H9 (cell line): ENCODE results near the gene ADAMTS3. TPM values are rescaled to one million over a fixed set of nuclear protein-coding genes. Genes with fewer than 3 reads are reported as not detected.

Source experiments
- DNase-seq: peaks from one replicate; pipeline ENCODE4 v3.0.0-alpha.2; 2017
- H2AFZ ChIP-seq: one replicate; pipeline ENCODE4 v1.6.1; 2013; ENCODE audit warnings: mild to moderate bottlenecking, low read length, control low read depth, moderate library complexity
- H2AK5ac ChIP-seq: 2 replicates; pipeline ENCODE4 v1.6.1; 2013; ENCODE audit warnings: low read length, control low read depth, mixed read lengths; ENCODE audit not compliant: insufficient read length
- H2BK120ac ChIP-seq: one replicate; pipeline ENCODE4 v1.6.1; 2013; ENCODE audit warnings: low read depth, mild to moderate bottlenecking, low read length, control low read depth, inconsistent platforms; ENCODE audit not compliant: poor library complexity, severe bottlenecking
- H2BK12ac ChIP-seq: 2 replicates; pipeline ENCODE4 v1.6.1; 2013; ENCODE audit warnings: low read length, control low read depth, mixed read lengths, low read depth; ENCODE audit not compliant: insufficient read length
- H2BK15ac ChIP-seq: 2 replicates; pipeline ENCODE4 v1.6.1; 2013; ENCODE audit warnings: low read depth, low read length, control low read depth
- H2BK20ac ChIP-seq: one replicate; pipeline ENCODE4 v1.6.1; 2013; ENCODE audit warnings: low read depth, mild to moderate bottlenecking, low read length, control low read depth, inconsistent platforms; ENCODE audit not compliant: poor library complexity, severe bottlenecking
- H2BK5ac ChIP-seq: 2 replicates; pipeline ENCODE4 v1.6.1; 2013; ENCODE audit warnings: low read length, control low read depth, mixed read lengths; ENCODE audit not compliant: insufficient read length
- H3K14ac ChIP-seq: 2 replicates; pipeline ENCODE4 v1.6.1; 2013; ENCODE audit warnings: low read length, control low read depth; ENCODE audit not compliant: insufficient read depth
- H3K18ac ChIP-seq: 2 replicates; pipeline ENCODE4 v1.6.1; 2013; ENCODE audit warnings: low read depth, mild to moderate bottlenecking, mixed read lengths, low read length, control low read depth; ENCODE audit not compliant: insufficient read length
- H3K23ac ChIP-seq: 2 replicates; pipeline ENCODE4 v1.6.1; 2013; ENCODE audit warnings: low read length, control low read depth, mixed read lengths, low read depth; ENCODE audit not compliant: insufficient read length
- H3K23me2 ChIP-seq: 2 replicates; pipeline ENCODE4 v1.6.1; 2013; ENCODE audit warnings: low read depth, mild to moderate bottlenecking, mixed read lengths, low read length, control low read depth; ENCODE audit not compliant: insufficient read length, poor library complexity, severe bottlenecking
- H3K27ac ChIP-seq: 2 replicates; pipeline ENCODE4 v1.5.1; 2013; ENCODE audit warnings: low read length, control low read depth, mixed read lengths, low read depth; ENCODE audit not compliant: insufficient read length
- H3K27me3 ChIP-seq: 2 replicates; pipeline ENCODE4 v1.6.1; 2013; ENCODE audit warnings: low read length, control low read depth, inconsistent platforms; ENCODE audit not compliant: insufficient read depth
- H3K4ac ChIP-seq: 2 replicates; pipeline ENCODE4 v1.6.1; 2013; ENCODE audit warnings: low read depth, mild to moderate bottlenecking, control low read depth, inconsistent platforms, low read length, moderate library complexity
- H3K4me1 ChIP-seq: 2 replicates; pipeline ENCODE4 v1.6.1; 2013; ENCODE audit warnings: low read length, control low read depth, inconsistent platforms; ENCODE audit not compliant: insufficient read depth
- H3K4me2 ChIP-seq: 2 replicates; pipeline ENCODE4 v1.6.1; 2013; ENCODE audit warnings: low read length, control low read depth, mixed read lengths; ENCODE audit not compliant: insufficient read length, insufficient read depth
- H3K56ac ChIP-seq: 2 replicates; pipeline ENCODE4 v1.6.1; 2013; ENCODE audit warnings: low read depth, mild to moderate bottlenecking, mixed read lengths, low read length, control low read depth; ENCODE audit not compliant: insufficient read length
- H3K79me1 ChIP-seq: 2 replicates; pipeline ENCODE4 v1.6.1; 2013; ENCODE audit warnings: low read depth, mild to moderate bottlenecking, moderate library complexity, low read length, control low read depth, inconsistent platforms; ENCODE audit not compliant: insufficient read depth, poor library complexity, severe bottlenecking
- H3K79me2 ChIP-seq: 2 replicates; pipeline ENCODE4 v1.6.1; 2013; ENCODE audit warnings: low read length, control low read depth, inconsistent platforms; ENCODE audit not compliant: insufficient read depth
- H3K9ac ChIP-seq: 2 replicates; pipeline ENCODE4 v1.6.1; 2013; ENCODE audit warnings: low read length, control low read depth, mixed read lengths; ENCODE audit not compliant: insufficient read length; ENCODE audit errors: extremely low read depth
- H3K9me3 ChIP-seq: one replicate; pipeline ENCODE4 v1.6.1; 2013; ENCODE audit warnings: low read depth, low read length, inconsistent platforms; ENCODE audit not compliant: control insufficient read depth
- H3T11ph ChIP-seq: one replicate; pipeline ENCODE4 v1.6.1; 2013; ENCODE audit warnings: mild to moderate bottlenecking, low read length, control low read depth, inconsistent platforms
- H4K20me1 ChIP-seq: one replicate; pipeline ENCODE4 v1.6.1; 2013; ENCODE audit not compliant: control insufficient read depth, insufficient read length, insufficient read depth
- H4K5ac ChIP-seq: 2 replicates; pipeline ENCODE4 v1.6.1; 2013; ENCODE audit warnings: low read depth, mild to moderate bottlenecking, mixed read lengths, low read length, control low read depth; ENCODE audit not compliant: insufficient read length
- H4K8ac ChIP-seq: replicated peaks from 2 replicates; pipeline ENCODE4 v1.6.1; 2013; ENCODE audit warnings: low read length, control low read depth, mixed read lengths, low read depth; ENCODE audit not compliant: insufficient read length
- H4K91ac ChIP-seq: 2 replicates; pipeline ENCODE4 v1.6.1; 2013; ENCODE audit warnings: low read depth, mild to moderate bottlenecking, moderate library complexity, mixed read lengths, low read length, control low read depth; ENCODE audit not compliant: insufficient read length
- H3K27ac Mint-ChIP-seq, 3 experiments: 2 replicates in 2 of 3; 3 replicates in 1 of 3; pipeline ENCODE4 v1.8.0; 2020 to 2021; ENCODE audit warnings: mixed read lengths in 3 of 3, mild to moderate bottlenecking in 1 of 3, moderate library complexity in 1 of 3
- H3K27me3 Mint-ChIP-seq: 2 replicates; pipeline ENCODE4 v1.8.0; 2021; ENCODE audit warnings: low read depth, mild to moderate bottlenecking, moderate library complexity, mixed read lengths
- H3K36me3 Mint-ChIP-seq, 3 experiments: 2 replicates in 2 of 3; 3 replicates in 1 of 3; pipeline ENCODE4 v1.8.0; 2020 to 2021; ENCODE audit warnings: low read depth in 3 of 3, mixed read lengths in 3 of 3; ENCODE audit not compliant: insufficient read depth in 1 of 3
- H3K4me1 Mint-ChIP-seq, 2 experiments: 2 replicates each; pipeline ENCODE4 v1.8.0; 2020; ENCODE audit warnings: mixed read lengths in 2 of 2
- H3K4me3 Mint-ChIP-seq, 2 experiments: 2 replicates in 1 of 2; 3 replicates in 1 of 2; pipeline ENCODE4 v1.8.0; 2020 to 2021; ENCODE audit warnings: mild to moderate bottlenecking in 2 of 2, mixed read lengths in 2 of 2, moderate library complexity in 1 of 2
- H3K9me3 Mint-ChIP-seq, 2 experiments: 2 replicates in 1 of 2; 3 replicates in 1 of 2; pipeline ENCODE4 v1.8.0; 2020; ENCODE audit warnings: mild to moderate bottlenecking in 2 of 2, mixed read lengths in 2 of 2, moderate library complexity in 1 of 2
- WGBS: extraction: QIAGEN DNeasy Blood & Tissue Kit; methylation state at CpG from one replicate; pipeline ENCODE4 v1.1.7; 2013; ENCODE audit warnings: missing lambda C conversion rate, low lambda C conversion rate, mixed read lengths; ENCODE audit not compliant: insufficient read length; ENCODE audit errors: extremely low coverage; 5-methylcytosine and 5-hydroxymethylcytosine counted together
- total RNA-seq: library from RNA; stranded (reverse); gene quantifications from 2 replicates; pipeline ENCODE4 v1.2.1, GENCODE V29; 2021
- TF ChIP-seq, protein P1 (sequence below): fragments of 200-600 bp; sonication (generic); conservative IDR thresholded peaks from 3 replicates; pipeline ENCODE4 v1.8.0; 2021; ENCODE audit warnings: antibody characterized with exemption, mild to moderate bottlenecking

The ADAMTS3 gene
- total RNA-seq, 1 experiment from 2014 or later: 1.1 TPM

DNA sequence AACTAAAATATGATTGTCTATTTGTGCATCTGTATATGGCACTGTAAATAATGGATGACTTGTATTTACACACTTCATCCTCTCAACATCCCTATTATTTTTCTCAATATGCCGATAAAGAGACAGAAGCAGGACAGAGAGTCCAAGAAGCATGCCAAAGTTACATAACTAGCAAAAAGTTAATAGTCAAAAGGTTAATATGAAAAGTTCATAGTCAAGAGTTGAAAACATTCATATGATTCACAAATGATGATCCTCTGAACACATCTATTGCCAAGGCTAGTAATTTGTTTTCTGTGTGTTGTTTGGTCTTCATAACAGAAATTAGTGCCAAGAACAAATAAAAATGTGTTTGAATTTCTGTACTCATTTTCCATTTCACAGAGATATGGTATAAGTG lies 231.0 kb downstream of the ADAMTS3 start:
- no peak overlapping the region for H3K4ac ChIP-seq

More for the DNA sequence above, 231.0 kb downstream of the ADAMTS3 start:
- Histone ChIP-seq H2BK12ac (no peak overlapping the region), H3K14ac (no peak overlapping the region), H3K79me2 (no peaks in the 10 kb centered on the region), H3K4me2 (no peak overlapping the region), H2BK120ac (no peak overlapping the region), H2BK20ac (no peak overlapping the region), H3K23me2 (no peaks in the 10 kb centered on the region), H4K8ac (no peak overlapping the region), H3K18ac (no peak overlapping the region), H3K4me1 (no peaks in the 10 kb centered on the region), H2BK15ac (no peak overlapping the region), H2AK5ac (no peak overlapping the region), H3K27me3 (no peaks in the 10 kb centered on the region), H3K79me1 (no peaks in the 10 kb centered on the region), H3K9me3 (no peaks in the 10 kb centered on the region), H4K5ac (no peak overlapping the region), H2BK5ac (no peak overlapping the region), H3T11ph (no peak overlapping the region), H3K56ac (no peak overlapping the region), H4K91ac (no peak overlapping the region), H3K9ac (no peak overlapping the region), H3K27ac (no peak overlapping the region), H3K23ac (no peak overlapping the region), H2AFZ (no peak overlapping the region), H4K20me1 (no peaks in the 10 kb centered on the region)
- DNase-seq: no peak
- H3K36me3 Mint-ChIP-seq: no peaks in the 10 kb centered on the region
- no peaks in the 10 kb centered on the region for H3K9me3 Mint-ChIP-seq
- no CpG with 5 or more reads among the region's 1 CpG for WGBS
- H3K27me3 Mint-ChIP-seq: no peaks in the 10 kb centered on the region
- TF ChIP-seq, protein P1, sequence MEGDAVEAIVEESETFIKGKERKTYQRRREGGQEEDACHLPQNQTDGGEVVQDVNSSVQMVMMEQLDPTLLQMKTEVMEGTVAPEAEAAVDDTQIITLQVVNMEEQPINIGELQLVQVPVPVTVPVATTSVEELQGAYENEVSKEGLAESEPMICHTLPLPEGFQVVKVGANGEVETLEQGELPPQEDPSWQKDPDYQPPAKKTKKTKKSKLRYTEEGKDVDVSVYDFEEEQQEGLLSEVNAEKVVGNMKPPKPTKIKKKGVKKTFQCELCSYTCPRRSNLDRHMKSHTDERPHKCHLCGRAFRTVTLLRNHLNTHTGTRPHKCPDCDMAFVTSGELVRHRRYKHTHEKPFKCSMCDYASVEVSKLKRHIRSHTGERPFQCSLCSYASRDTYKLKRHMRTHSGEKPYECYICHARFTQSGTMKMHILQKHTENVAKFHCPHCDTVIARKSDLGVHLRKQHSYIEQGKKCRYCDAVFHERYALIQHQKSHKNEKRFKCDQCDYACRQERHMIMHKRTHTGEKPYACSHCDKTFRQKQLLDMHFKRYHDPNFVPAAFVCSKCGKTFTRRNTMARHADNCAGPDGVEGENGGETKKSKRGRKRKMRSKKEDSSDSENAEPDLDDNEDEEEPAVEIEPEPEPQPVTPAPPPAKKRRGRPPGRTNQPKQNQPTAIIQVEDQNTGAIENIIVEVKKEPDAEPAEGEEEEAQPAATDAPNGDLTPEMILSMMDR: no peak
- H3K27ac Mint-ChIP-seq: no peak overlapping the region
- no peak overlapping the region for H3K4me3 Mint-ChIP-seq
- H3K4me1 Mint-ChIP-seq: no peaks in the 10 kb centered on the region
